ENCODE data around the gene SLC35A4.
A peak's percentile ranks its signal among the peaks of the same experiment; 100 is the strongest.
"Not testable (repeated sequence)": the region's sequence is repeated elsewhere in the genome, so short reads cannot be mapped to it uniquely, and the experiment has no call there.

SLC35A4 gene

DNA sequence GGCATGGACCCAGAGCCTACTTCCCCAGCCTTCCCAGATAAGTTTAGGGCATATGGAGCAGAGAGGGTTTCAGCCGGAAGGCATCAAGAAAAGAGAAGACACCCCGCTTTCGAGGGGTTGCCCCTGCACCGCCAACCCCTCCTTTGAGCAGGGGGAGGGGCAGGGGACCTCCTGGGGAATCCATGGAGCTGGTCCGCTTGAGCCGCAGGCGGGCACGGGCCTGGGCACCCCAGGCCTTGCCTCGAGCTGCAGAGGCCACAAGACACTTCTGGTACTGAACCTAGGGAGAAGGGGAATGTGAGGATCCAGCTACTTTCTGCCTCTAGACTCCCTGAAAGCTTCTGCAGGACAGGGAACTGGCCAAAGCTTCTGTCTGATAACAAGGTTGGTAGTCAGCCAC, 6.1 kb upstream of the SLC35A4 start:
- no peak for DNase-seq (ENCODE audit: low spot score)

DNA sequence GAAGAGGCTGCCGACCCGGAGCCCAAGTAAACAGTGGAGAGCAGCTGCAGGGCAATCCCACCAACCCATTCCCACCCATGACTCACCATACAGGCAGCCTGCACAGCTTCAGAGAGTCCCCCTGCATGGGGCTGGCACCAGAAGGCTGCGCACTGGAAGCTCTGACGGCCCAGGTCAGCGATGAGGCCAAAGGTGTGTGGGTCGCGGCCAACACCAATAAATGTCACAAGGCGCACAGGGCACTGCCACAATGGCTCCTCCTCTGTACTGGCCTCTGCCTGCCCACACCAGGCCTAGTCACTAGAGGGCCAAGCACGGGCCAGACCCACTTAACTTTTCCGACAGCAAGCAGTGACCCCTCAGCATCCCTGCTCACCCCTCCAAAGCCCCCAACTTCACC, 4.4 kb upstream of the SLC35A4 start:
- no peak for DNase-seq (ENCODE audit: low spot score)

DNA sequence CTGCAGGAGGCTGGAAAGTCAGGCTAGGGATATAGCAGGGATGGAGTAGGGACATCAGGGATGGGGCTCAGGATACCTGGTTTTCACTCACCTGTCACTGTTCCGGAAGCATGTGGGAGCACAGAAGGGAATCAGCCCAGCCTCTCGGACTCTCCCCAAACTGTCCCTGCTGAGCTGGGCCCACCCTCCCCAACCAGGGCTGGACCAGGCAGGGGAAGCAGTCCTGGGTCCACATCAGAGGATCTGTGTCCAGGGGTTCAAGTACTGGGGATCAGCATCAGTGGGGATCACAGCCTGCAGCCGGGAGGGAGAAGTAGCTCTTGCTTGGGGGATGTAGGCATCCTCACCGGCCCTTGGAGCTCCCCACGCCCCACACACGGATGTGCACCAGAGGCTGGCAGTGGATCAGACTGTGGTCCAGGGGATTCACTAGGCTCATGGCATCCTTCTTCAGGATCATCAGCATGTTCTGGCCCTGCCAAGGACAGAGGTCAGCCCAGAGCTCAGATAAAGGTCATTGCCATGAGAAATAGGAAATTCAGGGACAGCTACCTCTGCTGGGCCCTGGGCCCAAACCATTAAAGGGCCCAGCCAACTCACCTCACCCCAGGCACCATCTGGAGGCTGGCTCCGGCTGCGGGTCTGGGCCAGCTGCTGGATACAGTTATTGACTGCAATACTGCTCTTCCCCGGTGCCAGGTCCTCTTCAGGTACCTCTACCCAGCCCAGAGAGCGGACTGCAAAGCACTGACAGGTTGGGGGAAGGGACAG, 2.7 kb upstream of the SLC35A4 start:
- no peak for DNase-seq (ENCODE audit: low spot score)

DNA sequence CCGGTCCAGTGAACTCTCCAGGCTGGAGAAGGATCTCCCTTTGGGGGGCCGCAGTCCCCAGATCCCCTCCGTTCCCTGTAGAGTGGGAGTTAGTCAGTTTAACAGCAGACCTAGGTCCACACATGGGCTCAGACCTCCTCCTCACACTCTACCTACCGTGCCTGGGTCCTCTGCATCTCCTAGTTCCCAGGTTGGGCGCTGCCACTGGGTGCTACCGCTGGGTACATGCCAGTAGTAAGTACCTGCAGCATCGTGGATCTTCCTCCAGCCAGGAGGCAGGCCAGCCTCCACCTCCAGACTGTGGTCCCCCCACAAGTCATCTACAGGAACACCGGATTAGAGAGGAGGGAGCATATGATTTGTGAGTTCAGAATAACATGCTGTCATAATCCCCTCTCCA, 1.0 kb upstream of the SLC35A4 start:
- no peak for DNase-seq (ENCODE audit: low spot score)

DNA sequence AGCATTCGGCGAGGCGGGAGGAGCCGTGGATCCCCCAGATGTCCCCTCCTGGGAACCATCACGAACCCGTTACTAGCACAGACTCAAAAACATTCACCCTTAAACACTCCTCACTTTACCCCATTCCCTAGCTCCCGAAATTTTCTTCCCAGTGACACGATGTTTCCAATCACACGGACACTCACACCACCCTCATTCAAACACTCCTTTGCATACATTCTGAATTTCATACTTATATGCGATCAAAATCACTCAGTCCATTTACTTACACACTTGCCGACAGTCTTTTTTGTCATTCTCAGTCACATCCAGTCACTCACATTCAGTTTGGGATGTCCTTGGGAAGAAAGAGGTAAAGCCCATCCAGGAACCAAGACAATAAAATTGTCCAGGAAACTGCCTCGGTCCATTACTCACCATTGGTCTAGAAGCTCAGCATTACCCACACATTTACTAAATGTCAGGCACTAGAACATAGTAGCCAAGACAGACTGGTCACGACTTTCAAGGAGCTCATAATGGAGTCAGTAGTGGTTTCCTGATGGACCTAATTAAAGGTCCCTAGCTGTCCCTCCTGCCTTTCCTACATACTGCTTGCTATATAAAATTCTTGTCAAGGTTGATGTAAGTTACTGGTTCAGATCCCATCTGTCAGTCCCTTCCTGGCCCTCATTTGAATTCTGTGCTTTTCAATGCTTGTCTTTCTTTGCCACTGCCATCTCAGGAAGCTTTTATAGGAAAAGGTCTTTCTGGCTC, 574 bp downstream of the SLC35A4 start:
- peak; percentile 69 for DNase-seq (ENCODE audit: low spot score)

DNA sequence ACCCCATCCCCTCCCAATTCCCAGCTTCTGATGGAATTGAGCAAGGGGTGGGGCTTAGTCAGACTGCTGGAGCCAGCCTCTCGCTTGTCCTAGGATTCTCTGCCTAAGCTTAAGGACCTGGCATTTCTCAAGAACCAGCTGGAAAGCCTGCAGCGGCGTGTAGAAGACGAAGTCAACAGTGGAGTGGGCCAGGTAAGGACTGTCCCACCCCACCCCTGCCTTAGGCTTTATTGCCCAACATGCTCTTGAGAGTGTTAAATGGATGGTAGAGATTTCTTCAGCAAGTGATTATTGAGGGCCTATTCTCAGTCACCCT, 1.1 kb downstream of the SLC35A4 start:
- no peak for DNase-seq (ENCODE audit: low spot score)

DNA sequence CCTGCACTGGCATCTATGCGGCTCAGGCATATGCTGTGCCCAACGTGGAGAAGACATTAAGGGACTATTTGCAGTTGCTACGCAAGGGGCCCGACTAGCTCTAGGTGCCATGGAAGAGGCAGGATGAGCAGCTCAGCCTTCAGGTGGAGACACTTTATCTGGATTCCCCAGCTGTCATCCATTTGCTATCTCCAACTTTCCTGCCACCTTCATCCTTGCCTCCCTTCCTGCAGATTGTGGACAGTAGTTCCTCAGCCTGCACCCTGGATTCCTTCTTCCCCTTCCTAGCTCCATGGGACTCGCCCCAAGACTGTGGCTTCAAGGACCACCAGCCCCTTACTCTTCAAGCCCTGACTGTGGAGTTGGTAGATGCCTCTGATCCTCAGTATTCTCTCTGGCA, 2.0 kb downstream of the SLC35A4 start:
- no peak for DNase-seq (ENCODE audit: low spot score)

DNA sequence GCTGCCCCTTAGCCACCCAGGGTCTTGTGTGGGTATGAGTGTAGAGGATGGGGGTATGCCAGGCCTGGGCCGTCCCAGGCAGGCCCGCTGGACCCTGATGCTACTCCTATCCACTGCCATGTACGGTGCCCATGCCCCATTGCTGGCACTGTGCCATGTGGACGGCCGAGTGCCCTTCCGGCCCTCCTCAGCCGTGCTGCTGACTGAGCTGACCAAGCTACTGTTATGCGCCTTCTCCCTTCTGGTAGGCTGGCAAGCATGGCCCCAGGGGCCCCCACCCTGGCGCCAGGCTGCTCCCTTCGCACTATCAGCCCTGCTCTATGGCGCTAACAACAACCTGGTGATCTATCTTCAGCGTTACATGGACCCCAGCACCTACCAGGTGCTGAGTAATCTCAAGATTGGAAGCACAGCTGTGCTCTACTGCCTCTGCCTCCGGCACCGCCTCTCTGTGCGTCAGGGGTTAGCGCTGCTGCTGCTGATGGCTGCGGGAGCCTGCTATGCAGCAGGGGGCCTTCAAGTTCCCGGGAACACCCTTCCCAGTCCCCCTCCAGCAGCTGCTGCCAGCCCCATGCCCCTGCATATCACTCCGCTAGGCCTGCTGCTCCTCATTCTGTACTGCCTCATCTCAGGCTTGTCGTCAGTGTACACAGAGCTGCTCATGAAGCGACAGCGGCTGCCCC, 2.6 kb downstream of the SLC35A4 start:
- no peak for DNase-seq (ENCODE audit: low spot score)

DNA sequence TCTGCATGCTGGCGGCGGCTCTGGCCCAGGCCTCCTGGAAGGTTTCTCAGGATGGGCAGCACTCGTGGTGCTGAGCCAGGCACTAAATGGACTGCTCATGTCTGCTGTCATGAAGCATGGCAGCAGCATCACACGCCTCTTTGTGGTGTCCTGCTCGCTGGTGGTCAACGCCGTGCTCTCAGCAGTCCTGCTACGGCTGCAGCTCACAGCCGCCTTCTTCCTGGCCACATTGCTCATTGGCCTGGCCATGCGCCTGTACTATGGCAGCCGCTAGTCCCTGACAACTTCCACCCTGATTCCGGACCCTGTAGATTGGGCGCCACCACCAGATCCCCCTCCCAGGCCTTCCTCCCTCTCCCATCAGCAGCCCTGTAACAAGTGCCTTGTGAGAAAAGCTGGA, 3.2 kb downstream of the SLC35A4 start:
- no peak for DNase-seq (ENCODE audit: low spot score)

DNA sequence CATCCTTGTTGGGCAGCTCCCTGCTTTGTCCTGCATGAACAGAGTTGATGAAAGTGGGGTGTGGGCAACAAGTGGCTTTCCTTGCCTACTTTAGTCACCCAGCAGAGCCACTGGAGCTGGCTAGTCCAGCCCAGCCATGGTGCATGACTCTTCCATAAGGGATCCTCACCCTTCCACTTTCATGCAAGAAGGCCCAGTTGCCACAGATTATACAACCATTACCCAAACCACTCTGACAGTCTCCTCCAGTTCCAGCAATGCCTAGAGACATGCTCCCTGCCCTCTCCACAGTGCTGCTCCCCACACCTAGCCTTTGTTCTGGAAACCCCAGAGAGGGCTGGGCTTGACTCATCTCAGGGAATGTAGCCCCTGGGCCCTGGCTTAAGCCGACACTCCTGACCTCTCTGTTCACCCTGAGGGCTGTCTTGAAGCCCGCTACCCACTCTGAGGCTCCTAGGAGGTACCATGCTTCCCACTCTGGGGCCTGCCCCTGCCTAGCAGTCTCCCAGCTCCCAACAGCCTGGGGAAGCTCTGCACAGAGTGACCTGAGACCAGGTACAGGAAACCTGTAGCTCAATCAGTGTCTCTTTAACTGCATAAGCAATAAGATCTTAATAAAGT, 3.9 kb downstream of the SLC35A4 start:
- no peak for DNase-seq (ENCODE audit: low spot score)

DNA sequence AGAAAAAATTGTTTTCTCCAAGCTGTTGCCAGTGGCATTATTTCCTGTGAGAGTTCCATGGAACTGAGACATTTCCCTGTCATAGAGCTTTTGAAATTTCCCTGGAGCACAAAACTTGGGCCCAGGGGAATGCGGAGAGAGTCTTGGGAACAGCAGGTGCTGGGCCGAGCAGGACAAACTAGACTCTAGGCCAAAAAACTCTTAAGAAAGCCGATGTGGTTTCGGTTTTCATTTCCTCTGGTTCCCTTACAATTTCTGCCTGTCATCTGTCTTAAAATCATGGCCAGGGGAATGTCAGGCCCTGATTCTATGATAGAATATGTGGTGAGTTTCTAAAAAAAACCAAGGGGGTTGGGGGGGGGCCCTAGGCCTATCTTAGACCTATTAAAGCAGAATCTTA, 4.6 kb downstream of the SLC35A4 start:
- no peak for DNase-seq (ENCODE audit: low spot score)

DNA sequence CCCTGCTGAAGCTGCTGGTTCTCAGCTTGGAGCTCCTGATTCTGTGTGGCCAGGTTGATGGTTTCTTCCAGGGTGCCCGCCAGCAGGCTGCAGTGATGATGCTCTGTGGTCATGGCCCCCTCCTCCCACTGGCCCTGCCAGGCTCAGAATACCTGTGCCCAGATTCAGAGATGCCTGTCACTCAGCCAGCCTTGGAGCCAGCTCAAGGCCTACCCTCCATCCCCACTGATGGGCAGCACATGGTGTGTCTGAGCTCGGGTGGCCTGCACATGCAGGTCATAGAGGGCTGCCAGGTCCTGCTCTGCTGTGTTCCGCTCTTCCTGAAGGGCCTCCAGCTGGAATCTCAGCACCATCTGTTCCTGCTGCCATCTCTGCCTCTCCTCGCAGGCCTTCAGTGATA, 5.4 kb downstream of the SLC35A4 start:
- no peak for DNase-seq (ENCODE audit: low spot score)

DNA sequence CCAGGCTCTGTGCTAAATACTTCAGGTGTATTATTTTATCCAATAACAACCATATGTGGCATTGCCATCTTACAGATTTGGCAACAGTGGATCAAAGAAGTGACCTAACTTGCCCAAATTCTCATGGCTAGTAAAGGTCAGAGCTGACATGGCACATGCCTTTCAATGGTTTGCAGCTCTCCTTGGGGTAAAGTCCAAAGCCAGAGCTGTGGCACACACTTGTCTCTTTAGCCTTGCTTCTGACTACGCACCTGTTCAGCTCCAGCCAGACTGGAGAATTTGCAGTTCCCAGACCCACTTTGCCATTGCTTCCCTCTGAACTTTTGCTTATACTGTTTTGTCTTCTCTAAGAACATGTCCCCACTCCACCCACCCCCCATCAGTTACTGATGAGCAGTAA, 5.9 kb downstream of the SLC35A4 start:
- no peak for DNase-seq (ENCODE audit: low spot score)

DNA sequence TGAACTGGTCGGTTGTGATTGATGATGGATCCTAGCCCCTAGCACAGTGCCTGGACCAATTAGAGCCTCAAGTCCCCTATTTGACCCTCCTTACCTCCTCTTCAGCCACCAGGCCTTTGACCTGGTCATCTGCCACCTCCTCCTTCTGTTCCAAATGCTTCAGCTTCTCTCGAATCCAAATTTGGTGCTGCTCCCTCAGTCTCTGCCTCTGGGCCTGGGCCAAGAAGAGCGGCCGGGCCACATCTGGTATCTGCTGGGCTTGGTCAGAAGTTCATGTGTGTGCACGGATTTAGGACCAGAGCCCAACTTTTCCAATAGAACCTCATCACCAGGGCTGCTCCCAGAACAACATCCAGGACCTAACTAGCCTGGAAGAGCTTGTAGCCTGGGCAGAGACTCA, 6.5 kb downstream of the SLC35A4 start:
- no peak for DNase-seq (ENCODE audit: low spot score)

DNA sequence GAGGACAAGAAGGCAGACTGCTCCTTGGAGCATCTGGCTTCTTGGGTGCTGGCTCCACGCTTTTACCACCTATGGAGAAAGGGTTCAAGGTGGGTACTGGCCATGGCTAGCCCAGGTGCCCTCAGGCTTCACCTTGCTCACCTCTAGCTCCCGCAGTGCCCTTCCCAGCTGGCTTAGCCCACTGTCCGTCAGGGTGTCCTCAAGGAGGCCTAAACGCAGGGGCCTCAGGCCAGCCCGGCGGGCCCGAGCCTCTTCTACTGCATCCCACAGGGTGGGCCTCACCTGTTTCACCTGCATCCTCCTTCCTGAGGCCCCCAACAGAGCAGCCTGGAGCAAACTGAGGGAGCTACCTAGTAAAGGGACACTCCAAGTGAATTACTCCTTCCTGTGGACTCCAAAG, 9.1 kb downstream of the SLC35A4 start:
- no peak for DNase-seq (ENCODE audit: low spot score)

DNA sequence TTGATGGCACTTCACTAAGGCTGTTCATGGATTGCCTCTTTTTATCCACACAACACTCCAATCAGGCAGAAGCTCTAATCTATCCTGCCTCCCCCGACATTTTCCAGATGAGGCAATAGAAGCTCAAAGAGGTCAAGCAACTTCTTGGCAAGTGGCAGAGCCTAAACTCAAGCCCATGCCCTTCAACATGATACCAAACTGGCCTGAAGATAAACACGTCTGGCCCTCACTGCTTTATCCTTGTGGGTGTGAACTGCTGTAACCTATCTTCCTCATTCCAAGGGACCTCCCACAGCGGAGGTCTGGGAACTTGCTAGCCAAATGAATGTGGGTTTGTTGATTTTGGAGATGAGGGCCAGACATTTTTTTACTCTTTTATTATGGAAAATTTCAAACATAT, 9.5 kb downstream of the SLC35A4 start:
- DNase-seq (ENCODE audit: low spot score), result no peak

DNA sequence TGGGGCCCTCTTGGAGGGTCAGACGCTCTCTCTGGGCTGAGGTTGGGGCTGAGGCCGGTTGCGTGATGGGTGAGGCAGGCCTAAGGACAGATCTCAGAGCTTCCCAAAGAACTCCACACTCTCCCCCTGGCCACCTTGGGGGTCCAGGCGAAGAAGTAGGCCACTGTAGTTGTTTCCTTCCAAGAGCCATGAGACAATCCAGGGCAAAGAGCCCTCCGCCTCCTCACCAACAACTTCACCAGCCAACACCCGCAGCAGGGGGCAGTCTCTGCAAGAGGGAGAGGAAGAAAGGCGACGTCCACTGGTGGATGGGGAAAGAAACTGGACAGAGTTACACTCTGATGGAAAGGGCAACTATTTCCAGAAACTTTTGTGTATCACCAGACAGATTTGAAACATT, 10.7 kb downstream of the SLC35A4 start:
- DNase-seq (ENCODE audit: low spot score), result peak; percentile 30

DNA sequence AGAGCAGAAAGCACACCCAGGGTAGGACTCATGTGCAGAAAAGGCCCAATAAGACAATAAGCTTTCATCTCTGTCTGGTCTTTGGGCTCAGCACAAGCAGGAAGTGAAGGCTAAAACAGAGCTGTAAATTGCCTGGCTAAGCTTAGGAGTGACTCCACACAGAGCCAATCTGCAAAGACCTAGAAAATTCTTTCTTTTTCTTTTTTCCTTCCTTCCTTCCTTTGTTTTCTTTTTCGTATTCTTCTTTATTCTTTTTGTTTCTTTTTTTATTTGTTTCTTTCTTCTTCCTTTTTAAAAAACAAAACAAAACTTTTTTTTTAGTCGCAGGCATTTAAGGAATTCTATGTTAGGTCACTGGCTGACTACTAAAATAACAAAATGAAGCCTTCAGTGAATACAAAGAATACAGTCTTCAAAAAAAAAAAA, 12.2 kb downstream of the SLC35A4 start:
- no peak for DNase-seq (ENCODE audit: low spot score)

DNA sequence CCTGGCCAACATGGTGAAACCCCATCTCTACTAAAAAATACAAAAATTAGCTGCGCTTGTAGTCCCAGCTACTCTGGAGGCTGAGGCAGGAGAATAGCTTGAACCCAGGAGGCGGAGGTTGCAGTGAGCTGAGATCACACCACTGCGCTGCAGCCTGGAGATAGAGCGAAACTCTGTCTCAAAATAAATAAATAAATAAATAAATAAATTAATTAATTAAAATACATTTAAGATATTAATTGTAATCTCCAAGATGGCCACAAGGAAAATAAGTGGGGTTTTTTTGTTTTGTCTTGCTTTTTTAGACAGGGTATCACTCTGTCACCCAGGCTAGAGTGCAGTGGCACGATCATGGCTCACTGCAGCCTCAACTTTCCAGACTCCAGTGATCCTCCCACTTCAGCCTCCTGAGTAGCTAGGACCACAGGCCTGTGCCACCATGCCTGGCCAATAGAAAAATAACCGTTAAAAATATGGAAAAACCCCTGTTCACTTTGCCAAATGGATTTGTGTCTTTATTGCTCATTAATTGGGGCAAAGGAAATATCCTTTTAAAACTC, 14.6 kb downstream of the SLC35A4 start:
- not testable (repeated sequence) for DNase-seq (ENCODE audit: low spot score)

DNA sequence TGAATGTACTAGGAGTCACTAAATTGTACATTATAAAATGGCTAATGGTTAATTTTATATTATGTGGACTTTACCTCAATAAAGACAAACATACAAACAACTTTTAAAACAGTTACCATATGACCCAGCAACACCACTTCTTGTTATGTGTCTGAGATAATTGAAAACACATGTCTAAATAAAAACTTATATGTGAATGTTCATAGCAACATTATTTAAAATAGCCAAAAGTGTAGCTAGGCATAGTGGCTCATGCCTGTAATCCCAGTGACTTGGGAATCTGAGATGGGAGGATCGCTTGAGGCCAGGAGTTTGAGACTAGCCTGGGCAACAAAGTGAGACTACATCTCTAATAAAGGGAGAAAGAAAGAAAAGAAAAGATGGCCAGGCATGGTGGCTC, 22.9 kb downstream of the SLC35A4 start:
- DNase-seq (ENCODE audit: low spot score), result no peak

DNA sequence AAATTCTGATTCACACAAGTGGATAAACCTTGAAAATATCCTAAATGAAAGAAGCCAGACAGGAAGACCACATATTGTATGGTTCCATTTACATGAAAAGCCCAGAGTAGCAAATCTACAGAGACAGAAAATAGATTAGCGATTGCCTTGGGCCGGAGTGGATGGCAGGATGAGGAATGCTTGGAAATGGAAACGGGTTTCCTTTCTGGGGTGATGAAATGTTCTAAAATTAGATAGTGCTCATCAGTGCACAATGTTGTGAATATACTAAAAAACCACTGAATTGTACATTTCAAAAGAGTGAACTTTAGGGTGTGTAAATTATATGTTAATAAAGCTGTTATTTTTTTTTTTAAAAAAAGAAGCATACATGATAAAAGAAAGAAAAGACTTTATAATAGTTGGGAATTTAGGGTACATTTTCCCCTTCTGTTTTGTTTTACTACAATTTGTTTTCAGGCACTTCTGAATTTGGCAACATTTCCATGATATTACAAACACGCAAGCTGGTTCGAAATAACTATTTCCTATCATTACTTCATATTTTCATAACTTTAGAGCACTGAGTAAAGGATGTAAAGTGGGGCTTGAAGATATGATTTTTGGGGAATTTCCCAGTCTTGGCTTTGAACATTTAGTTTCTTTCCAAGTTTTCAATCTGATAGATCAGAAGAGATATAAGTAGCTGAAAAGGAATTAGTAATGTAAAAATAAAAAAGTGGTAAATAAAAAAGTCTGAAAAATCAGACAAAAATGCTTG, 23.9 kb downstream of the SLC35A4 start:
- DNase-seq (ENCODE audit: low spot score), result no peak

DNA sequence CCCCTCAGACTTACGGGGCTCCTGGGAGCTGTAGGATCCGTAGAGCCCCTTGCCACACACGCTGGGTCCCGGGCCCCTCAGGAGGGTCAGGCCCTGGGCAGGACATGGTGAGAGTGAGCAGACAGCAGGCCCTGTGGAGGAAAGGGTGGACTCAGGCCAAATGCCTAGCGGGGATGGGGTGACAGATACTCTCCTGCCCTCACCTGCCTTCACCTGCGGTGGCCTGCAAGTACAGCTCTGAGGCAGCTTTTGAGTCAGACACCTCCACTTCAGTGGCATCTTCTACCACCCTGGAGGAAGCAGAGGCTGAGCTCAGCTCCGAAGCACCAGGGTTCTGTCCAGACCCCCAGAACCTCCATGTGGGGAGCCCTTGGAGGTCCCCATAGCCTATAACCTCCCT, 26.2 kb downstream of the SLC35A4 start:
- no peak for DNase-seq (ENCODE audit: low spot score)
